GM06990 (cell line): ENCODE data around the gene PTH1R.

Experiments
- DNase-seq: peaks from one replicate; pipeline ENCODE4 v3.0.0-alpha.2; 2011; ENCODE audit not compliant: insufficient read length; ENCODE audit errors: extremely low read depth
- H3K27me3 ChIP-seq: replicated peaks from 2 replicates; pipeline ENCODE4 v1.6.0; 2011; ENCODE audit warnings: low read length; ENCODE audit not compliant: control insufficient read depth, insufficient read depth
- H3K36me3 ChIP-seq: 2 replicates; pipeline ENCODE4 v1.5.1; 2011; ENCODE audit warnings: low read length; ENCODE audit not compliant: control insufficient read depth, insufficient read depth
- H3K4me3 ChIP-seq: replicated peaks from 2 replicates; pipeline ENCODE4 v1.5.1; 2011; ENCODE audit warnings: low read depth, mild to moderate bottlenecking, control low read depth, low read length
- TF ChIP-seq, protein P1 (sequence below): IDR thresholded peaks from 2 replicates; pipeline ENCODE4 v1.5.1; 2011; ENCODE audit warnings: low read length, control low read depth, mild to moderate bottlenecking, inconsistent platforms; ENCODE audit not compliant: insufficient read depth, poor library complexity, severe bottlenecking

Gene PTH1R

DNA sequence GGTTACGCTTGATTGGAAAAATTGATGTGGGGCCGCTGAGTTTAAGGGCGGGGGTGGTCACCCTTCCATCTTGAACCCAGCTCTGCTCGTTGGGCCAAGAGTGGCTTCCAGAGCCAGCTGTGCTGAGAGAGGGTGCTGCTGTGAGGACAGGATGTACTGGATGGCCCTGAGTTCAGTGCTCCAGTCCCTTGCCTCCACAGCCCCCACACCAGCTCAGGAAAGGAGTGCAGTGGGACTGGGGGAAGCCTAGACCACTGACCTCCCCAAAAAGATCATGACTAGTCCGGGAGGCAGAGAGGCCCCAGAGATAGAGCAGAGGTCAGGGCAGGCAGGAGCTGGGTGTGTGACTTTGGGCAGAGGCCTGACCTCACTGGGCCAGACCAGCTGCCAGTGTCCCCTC lies 4.0 kb upstream of the PTH1R start:
- no peak for DNase-seq
- peaks cover 2% of the 10 kb centered on the region for H3K27me3 ChIP-seq
- H3K4me3 ChIP-seq, result no peak overlapping the region
- TF ChIP-seq, protein P1, sequence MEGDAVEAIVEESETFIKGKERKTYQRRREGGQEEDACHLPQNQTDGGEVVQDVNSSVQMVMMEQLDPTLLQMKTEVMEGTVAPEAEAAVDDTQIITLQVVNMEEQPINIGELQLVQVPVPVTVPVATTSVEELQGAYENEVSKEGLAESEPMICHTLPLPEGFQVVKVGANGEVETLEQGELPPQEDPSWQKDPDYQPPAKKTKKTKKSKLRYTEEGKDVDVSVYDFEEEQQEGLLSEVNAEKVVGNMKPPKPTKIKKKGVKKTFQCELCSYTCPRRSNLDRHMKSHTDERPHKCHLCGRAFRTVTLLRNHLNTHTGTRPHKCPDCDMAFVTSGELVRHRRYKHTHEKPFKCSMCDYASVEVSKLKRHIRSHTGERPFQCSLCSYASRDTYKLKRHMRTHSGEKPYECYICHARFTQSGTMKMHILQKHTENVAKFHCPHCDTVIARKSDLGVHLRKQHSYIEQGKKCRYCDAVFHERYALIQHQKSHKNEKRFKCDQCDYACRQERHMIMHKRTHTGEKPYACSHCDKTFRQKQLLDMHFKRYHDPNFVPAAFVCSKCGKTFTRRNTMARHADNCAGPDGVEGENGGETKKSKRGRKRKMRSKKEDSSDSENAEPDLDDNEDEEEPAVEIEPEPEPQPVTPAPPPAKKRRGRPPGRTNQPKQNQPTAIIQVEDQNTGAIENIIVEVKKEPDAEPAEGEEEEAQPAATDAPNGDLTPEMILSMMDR, result no peak
- H3K36me3 ChIP-seq, result no peaks in the 10 kb centered on the region

DNA sequence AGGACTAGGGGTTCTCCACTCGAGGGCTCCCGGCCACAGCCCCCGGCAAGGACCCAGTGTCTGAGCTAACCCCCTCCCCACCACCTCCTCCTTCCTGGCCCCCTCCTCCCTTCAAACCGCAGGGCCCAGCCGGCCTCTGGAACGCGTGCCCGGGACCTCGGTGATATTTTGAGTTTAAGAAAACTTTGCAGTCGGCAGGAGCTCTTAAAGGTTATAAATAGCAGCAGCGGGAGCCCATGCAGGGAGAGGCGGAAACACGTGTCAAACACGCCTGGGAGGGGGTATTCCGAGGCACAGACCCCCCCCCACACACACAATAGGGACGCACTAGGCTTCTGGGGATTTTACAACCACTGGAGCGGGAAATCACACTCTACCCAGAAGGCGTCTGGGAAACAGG lies 3.1 kb upstream of the PTH1R start:
- Histone ChIP-seq H3K4me3 (no peak overlapping the region), H3K36me3 (no peaks in the 10 kb centered on the region), H3K27me3 (peaks cover 2% of the 10 kb centered on the region)
- DNase-seq, result no peak
- TF ChIP-seq, protein P1, result no peak

DNA sequence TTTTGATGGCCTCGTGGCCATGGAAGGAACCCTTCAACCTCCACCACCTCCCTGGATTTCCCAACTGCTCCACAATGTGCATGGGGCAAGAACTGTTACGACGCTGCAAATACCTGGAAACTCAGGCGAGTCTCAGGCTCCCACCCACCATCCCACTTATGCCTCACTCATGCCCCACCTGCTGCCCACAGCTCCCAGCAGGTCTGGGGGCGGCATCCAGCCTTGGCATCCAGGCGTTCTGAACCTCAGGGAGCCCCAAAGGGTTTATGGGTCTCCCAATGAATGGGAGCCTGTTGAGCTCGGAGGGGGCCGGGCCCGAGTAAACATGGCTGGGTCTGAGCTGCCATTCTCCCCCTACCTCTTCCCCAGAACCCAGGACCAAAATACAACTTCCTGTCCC lies 2.0 kb upstream of the PTH1R start:
- no peak overlapping the region for H3K4me3 ChIP-seq
- DNase-seq, result no peak
- no peaks in the 10 kb centered on the region; the same call in 1 of the 2 replicates for H3K27me3 ChIP-seq
- no peaks in the 10 kb centered on the region for H3K36me3 ChIP-seq
- TF ChIP-seq, protein P1, result no peak

DNA sequence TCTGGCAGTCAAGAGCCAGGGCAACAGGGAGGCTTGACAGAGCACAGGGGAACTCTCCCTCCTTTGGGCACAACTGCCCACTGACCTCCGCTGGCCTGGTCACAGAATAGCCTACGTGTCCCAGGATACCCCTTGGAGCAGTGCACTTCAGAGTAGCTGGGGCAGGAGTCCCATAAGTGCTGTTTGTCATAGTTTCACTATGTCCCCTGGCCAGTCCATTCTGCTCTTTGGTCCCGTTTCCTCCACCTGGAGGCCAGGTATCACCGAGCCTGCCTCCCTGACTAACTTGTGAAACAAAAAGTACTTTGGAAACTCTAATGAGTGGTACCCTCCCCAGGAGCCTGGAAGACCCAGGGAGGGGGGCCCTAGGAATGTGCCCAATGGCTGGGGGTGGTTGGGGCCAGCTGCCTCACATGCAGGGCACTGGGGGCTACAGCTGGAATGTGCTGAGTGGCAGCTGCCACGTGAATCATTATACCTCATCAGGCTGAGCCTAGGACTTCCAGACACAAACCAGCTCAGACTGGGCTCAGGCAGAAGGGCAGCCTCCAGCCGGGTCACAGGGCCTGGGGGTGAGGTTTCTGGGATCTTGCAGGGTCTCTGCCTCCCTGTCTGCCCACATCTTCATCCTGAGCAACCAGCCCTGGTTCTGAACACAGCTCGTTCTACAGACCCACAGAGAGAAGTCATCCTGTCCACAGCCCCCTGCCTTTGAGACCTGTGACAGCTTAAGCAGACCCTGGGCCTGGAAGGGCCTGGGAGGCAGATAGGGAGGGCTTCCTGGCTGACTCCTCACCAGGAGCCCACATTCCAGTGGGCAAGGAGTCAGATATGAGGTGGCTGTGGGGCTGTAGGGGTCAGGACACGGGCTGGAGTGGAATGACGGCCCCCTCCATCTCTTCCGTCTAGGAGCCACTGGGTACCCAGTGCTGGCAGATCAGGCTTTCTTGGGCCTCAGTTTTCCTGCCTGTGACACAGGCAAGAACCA lies 914 bp upstream of the PTH1R start:
- no peak overlapping the region for H3K4me3 ChIP-seq
- H3K36me3 ChIP-seq, result no peaks in the 10 kb centered on the region
- DNase-seq, result no peak
- TF ChIP-seq, protein P1, result no peak
- H3K27me3 ChIP-seq, result no peaks in the 10 kb centered on the region; the same call in none of the 2 replicates

DNA sequence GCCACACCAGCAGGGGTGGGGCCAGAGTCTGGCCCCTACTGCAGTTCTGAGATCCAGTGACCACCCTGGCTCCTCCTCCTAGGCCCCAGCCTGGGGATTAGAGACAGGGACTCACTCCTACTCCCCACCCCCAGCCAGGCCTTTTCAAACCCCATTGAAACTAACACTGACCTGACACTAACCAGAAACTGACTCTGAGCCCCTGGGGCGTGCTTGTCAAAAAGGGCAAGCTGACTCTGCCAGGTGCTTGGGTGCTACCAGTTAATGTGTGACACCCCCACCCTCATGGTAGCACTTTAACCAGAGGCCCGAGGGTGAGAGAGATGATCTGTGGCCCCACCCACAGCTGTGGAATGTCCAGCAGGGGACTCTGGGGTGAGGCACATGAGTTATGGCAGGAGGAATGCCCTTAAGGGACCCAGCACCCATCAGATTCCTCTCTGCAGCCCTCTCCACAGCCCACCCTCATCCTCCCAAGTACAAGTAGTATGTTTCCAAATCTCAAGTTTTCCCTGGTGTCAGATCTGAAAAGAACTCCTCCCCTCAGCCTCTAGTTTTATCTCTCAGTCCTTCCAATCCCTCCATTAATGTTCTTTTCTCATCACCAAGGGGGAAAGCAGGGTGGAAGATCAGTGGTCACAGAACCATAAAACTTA lies 1.4 kb downstream of the PTH1R start:
- no peak for DNase-seq
- TF ChIP-seq, protein P1, result no peak
- Histone ChIP-seq H3K36me3 (no peaks in the 10 kb centered on the region), H3K27me3 (no peaks in the 10 kb centered on the region; the same call in 1 of the 2 replicates), H3K4me3 (no peak overlapping the region)
